Spinal cord (tissue), 10 donors: ENCODE results near the gene ARL5A. TPM values are rescaled to one million over a fixed set of nuclear protein-coding genes. Genes with fewer than 3 reads are reported as not detected.

Source experiments
- DNase-seq, 6 donors: peaks; one replicate each; pipeline versions ENCODE4 v3.0.0 to v3.0.0-alpha.2; 2013 to 2015; ENCODE audit warnings: low spot score in 6 of 6, low read depth in 4 of 6
- H3K27ac ChIP-seq: one replicate; pipeline ENCODE4 v1.5.1; 2013; ENCODE audit warnings: low read depth, low read length, control low read depth
- H3K27me3 ChIP-seq: one replicate; pipeline ENCODE4 v1.6.1; 2013; ENCODE audit warnings: low read length; ENCODE audit not compliant: control insufficient read depth, insufficient read depth
- H3K36me3 ChIP-seq: one replicate; pipeline ENCODE4 v1.6.1; 2013; ENCODE audit warnings: low read length; ENCODE audit not compliant: control insufficient read depth, insufficient read depth
- H3K4me1 ChIP-seq: one replicate; pipeline ENCODE4 v1.6.1; 2013; ENCODE audit warnings: low read length; ENCODE audit not compliant: control insufficient read depth, insufficient read depth
- H3K4me3 ChIP-seq: one replicate; pipeline ENCODE4 v1.5.1; 2013; ENCODE audit warnings: low read depth, low read length, control low read depth
- H3K9me3 ChIP-seq: one replicate; pipeline ENCODE4 v1.6.1; 2013; ENCODE audit warnings: low read length; ENCODE audit not compliant: control insufficient read depth, insufficient read depth
- WGBS: methylation state at CpG from one replicate; pipeline ENCODE4 v1.1.5; 2013; ENCODE audit warnings: missing lambda C conversion rate; ENCODE audit not compliant: insufficient coverage; 5-methylcytosine and 5-hydroxymethylcytosine counted together
- polyA plus RNA-seq, 2 donors: library from polyadenylated mRNA; unstranded; fragments of 120-200 nt; gene quantifications; one replicate each; pipeline ENCODE4 v1.2.1, GENCODE V29; 2013; ENCODE audit not compliant: insufficient read length in 2 of 2
- total RNA-seq, 2 donors: library from RNA; depleted of rRNA in 1 of 2; stranded (reverse); fragments of 120-200 nt in 1 of 2; fragments of >200 nt in 1 of 2; gene quantifications; one replicate each; pipeline versions ENCODE4 v1.2.3 to v1.2.4, GENCODE V29; 2013 to 2014
- donor health status: healthy.

The ARL5A gene
- total and polyA plus RNA-seq, 4 donors: 28.6 to 107 (median 58.7) TPM

- no peaks in the 10 kb centered on the region for H3K9me3 ChIP-seq
- no peak overlapping the region for H3K4me3 ChIP-seq
- DNase-seq: no peak
- H3K27me3 ChIP-seq: no peaks in the 10 kb centered on the region
- WGBS: 69% methylated on average over 8 of the region's 8 CpGs
- peak overlapping the region; percentile 50 for H3K27ac ChIP-seq
- no peaks in the 10 kb centered on the region for H3K4me1 ChIP-seq
- H3K36me3 ChIP-seq: peaks cover 2% of the 10 kb centered on the region
These were observed 14.8 kb upstream of the ARL5A start for GRCh38 chr2:151842830-151843690.

DNA sequence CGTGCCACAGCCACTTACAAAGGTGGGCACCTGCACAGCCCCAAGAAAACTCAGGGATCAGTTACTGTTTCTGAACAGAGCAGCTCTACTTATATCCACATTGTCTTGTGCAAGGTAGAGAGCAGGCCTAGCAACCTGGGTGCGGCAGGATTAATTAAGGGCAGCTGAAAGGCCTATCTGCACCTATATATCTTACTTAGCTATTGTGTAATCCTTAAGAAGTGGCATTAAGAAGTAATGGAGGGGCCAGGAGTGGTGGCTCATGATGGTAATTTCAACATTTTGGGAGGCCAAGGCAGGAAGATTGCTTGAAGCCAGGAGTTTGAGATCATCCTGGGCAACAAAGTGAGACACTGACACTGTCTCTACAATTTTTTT, 12.8 kb upstream of the ARL5A start:
- Histone ChIP-seq H3K9me3 (no peaks in the 10 kb centered on the region), H3K27me3 (no peaks in the 10 kb centered on the region), H3K4me1 (no peaks in the 10 kb centered on the region), H3K36me3 (peaks cover 2% of the 10 kb centered on the region), H3K4me3 (no peak overlapping the region), H3K27ac (no peak overlapping the region)
- WGBS: 100% methylated on average over 1 of the region's 2 CpGs
- DNase-seq: no peak

DNA sequence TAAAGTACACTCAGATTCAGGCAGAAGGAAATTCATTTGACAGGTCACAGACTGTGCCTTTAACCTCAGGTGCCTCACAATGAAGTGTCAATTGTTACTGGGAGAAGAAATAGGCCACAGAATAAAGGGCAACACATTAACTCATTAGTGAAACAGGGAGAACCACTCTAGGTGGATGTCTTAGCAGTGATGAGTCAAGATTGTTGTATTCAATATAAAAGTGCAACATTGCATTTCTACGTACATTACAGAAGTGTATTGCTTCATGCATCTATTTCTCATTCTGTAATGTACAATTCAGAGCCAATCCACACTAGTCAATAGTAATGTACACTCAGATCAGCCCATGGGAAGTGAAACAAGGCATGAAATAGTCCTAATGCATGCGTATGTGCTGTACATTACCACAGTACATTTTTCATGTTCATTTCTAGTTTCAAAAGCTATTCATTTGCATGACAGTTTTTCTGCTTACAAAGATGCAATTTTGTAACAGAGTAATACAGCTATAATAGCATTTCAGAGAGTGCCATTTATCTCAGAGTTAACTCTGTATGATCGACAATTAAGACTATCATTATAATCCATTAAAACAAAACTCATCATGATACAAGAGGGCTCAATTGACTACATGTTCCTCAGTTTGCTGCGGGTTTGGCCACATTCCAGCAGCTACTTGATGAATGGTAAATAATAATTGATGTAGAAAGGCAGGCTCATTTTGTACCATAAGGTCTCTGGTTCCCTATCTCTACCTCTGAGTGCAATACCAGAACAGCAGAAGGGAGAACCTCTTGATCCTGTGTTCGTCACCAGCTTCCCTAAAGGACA, 12.2 kb upstream of the ARL5A start:
- H3K36me3 ChIP-seq: peaks cover 2% of the 10 kb centered on the region
- no peaks in the 10 kb centered on the region for H3K9me3 ChIP-seq
- no peak overlapping the region for H3K4me3 ChIP-seq
- H3K27ac ChIP-seq: no peak overlapping the region
- no peaks in the 10 kb centered on the region for H3K4me1 ChIP-seq
- H3K27me3 ChIP-seq: no peaks in the 10 kb centered on the region
- peak in 1 of 6 donors; percentile 82 for DNase-seq
- 91% methylated on average over 1 of the region's 5 CpGs for WGBS

GRCh38 chr2:151837926-151838325, 9.7 kb upstream of the ARL5A start:
- Histone ChIP-seq H3K9me3 (no peaks in the 10 kb centered on the region), H3K36me3 (peaks cover 2% of the 10 kb centered on the region), H3K4me3 (no peak overlapping the region), H3K27me3 (no peaks in the 10 kb centered on the region), H3K27ac (no peak overlapping the region), H3K4me1 (no peaks in the 10 kb centered on the region)
- DNase-seq: no peak
- WGBS: 80% methylated on average over 1 of the region's 3 CpGs

GRCh38 chr2:151833984-151834383, 5.8 kb upstream of the ARL5A start:
- WGBS: no CpG with 5 or more reads among the region's 3 CpGs
- H3K4me1 ChIP-seq: no peaks in the 10 kb centered on the region
- H3K36me3 ChIP-seq: no peaks in the 10 kb centered on the region
- no peaks in the 10 kb centered on the region for H3K9me3 ChIP-seq
- H3K27ac ChIP-seq: no peak overlapping the region
- no peak overlapping the region for H3K4me3 ChIP-seq
- H3K27me3 ChIP-seq: no peaks in the 10 kb centered on the region
- no peak for DNase-seq

DNA sequence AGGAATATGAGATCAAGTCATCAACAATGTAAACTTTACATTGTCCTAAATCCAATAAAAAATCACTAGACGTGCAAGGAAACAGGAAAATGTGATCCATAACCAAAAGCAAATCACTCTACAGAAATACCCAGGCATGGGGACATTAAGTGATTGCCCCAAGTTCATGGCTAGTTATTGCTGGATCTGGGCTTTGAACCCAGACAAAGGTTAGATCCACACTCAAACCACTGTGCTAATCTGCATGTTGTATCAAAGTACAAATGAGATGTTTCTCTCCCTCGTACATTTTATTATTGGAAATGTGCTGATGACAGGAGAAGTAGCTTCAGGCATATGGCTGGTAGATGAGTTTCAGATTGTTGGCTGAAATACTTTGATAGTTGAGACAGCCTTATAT, 2.7 kb upstream of the ARL5A start:
- no peaks in the 10 kb centered on the region for H3K4me1 ChIP-seq
- no peaks in the 10 kb centered on the region for H3K36me3 ChIP-seq
- no peak overlapping the region for H3K27ac ChIP-seq
- DNase-seq: no peak
- 88% methylated on average over 1 of the region's 2 CpGs for WGBS
- no peaks in the 10 kb centered on the region for H3K9me3 ChIP-seq
- no peaks in the 10 kb centered on the region for H3K27me3 ChIP-seq
- H3K4me3 ChIP-seq: no peak overlapping the region

- H3K9me3 ChIP-seq: no peaks in the 10 kb centered on the region
- DNase-seq: no peak
- WGBS: 100% methylated on average over 1 of the region's 5 CpGs
- H3K36me3 ChIP-seq: no peaks in the 10 kb centered on the region
- no peaks in the 10 kb centered on the region for H3K4me1 ChIP-seq
- H3K27ac ChIP-seq: peak overlapping the region; percentile 81
- peak overlapping the region; percentile 64 for H3K4me3 ChIP-seq
- H3K27me3 ChIP-seq: no peaks in the 10 kb centered on the region
These were observed 686 bp upstream of the ARL5A start for GRCh38 chr2:151828890-151829324.

DNA sequence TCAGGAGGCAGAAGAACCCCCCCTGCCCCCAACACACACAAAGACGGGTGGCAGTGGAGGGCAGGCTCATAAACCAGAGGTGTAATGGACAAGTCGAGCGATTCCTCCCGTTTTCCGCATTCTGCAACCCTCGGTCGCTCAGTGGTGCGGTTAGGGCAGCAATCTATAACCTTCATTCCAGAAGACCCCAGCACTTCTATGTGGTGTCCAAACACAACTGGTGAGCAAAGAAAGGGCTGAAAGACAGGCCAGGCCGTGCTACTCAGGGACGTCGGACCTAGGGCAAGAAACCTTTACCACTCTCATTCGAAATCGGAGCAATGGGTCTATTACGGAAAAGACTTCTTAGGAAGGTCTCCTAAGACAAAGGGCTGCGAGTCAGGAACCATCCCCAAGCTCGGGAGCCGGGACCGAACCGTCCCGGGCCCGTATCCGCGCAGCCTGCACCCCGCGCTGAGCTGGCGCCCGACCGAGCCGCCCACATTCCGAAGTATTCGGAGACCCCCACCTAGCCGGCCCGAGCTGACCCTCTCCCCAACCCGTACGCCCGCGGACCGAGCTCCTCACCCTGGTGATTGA, 568 bp downstream of the ARL5A start:
- peak overlapping the region; percentile 76 for H3K27ac ChIP-seq
- WGBS: 0% methylated on average over 25 of the region's 38 CpGs
- peak in 1 of 6 donors; percentile 29 for DNase-seq

DNA sequence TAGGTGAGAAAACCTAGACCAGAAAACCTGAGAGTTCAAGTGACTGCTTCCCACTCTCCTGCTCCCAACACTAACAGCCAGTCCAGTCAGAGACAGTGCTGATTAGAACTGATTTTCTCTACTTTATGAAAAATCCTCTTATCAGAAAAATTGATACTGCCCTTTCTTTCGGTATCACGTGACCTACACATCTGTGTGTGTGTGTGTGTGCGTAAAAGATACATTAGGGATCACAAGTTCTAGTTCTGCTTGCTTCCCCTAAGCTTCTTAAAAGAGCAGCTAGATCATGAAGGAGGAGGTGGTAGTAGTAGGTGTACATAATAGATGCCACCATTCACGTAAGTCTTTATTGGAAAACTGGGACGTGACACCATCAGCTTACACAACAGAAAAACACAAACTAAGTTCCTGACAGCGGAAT, 1.5 kb downstream of the ARL5A start:
- no peak overlapping the region for H3K27ac ChIP-seq
- no peaks in the 10 kb centered on the region for H3K36me3 ChIP-seq
- peak in 1 of 6 donors; percentile 4 for DNase-seq
- peaks cover 3% of the 10 kb centered on the region for H3K4me1 ChIP-seq
- no peaks in the 10 kb centered on the region for H3K27me3 ChIP-seq
- WGBS: no CpG with 5 or more reads among the region's 6 CpGs
- peak overlapping the region; percentile 88 for H3K4me3 ChIP-seq
- no peaks in the 10 kb centered on the region for H3K9me3 ChIP-seq

More for the DNA sequence above, 568 bp downstream of the ARL5A start:
- Histone ChIP-seq H3K9me3 (no peaks in the 10 kb centered on the region), H3K36me3 (no peaks in the 10 kb centered on the region), H3K27me3 (no peaks in the 10 kb centered on the region), H3K4me1 (peaks cover 3% of the 10 kb centered on the region), H3K4me3 (peak overlapping the region; percentile 88)
